HL-60 (cell line): Measurements from ENCODE around the gene DNAH17.
A peak's percentile ranks its signal among the peaks of the same experiment; 100 is the strongest.

Experiments
- DNase-seq, 2 experiments: peaks; one replicate each; pipeline ENCODE4 v3.0.0-alpha.2; 2010 to 2020; ENCODE audit warnings: low read depth in 1 of 2, low spot score in 1 of 2
- H3K27ac ChIP-seq: fragments of 250-450 bp; sonication (Bioruptor Pico); replicated peaks from 2 replicates; pipeline ENCODE4 v1.5.1; 2020; ENCODE audit warnings: mild to moderate bottlenecking, moderate library complexity
- H3K27me3 ChIP-seq: fragments of 250-450 bp; sonication (Bioruptor Pico); 2 replicates; pipeline ENCODE4 v1.5.1; 2021; ENCODE audit warnings: mild to moderate bottlenecking, moderate library complexity; ENCODE audit not compliant: insufficient read depth, poor library complexity, severe bottlenecking
- H3K4me3 ChIP-seq: replicated peaks from 2 replicates; pipeline ENCODE4 v1.5.1; 2011; ENCODE audit warnings: mild to moderate bottlenecking, control low read depth, low read length; ENCODE audit not compliant: insufficient read depth
- GABPA ChIP-seq: IDR thresholded peaks from 2 replicates; pipeline ENCODE4 v1.6.1; 2012; ENCODE audit warnings: low read depth
- POLR2AphosphoS5 ChIP-seq: IDR thresholded peaks from 2 replicates; pipeline ENCODE4 v1.6.1; 2012; ENCODE audit warnings: low read depth
- SPI1 ChIP-seq: IDR thresholded peaks from 2 replicates; pipeline ENCODE4 v1.6.1; 2012; ENCODE audit warnings: low read depth, mild to moderate bottlenecking, borderline replicate concordance
- TF ChIP-seq, protein P1 (sequence below): IDR thresholded peaks from 2 replicates; pipeline ENCODE4 v1.6.1; 2012; ENCODE audit warnings: low read depth; ENCODE audit not compliant: insufficient replicate concordance
- TF ChIP-seq, protein P2 (sequence below): IDR thresholded peaks from one replicate; pipeline ENCODE4 v1.5.1; 2011; ENCODE audit warnings: low read length, control low read depth, inconsistent platforms; ENCODE audit not compliant: insufficient read depth

DNAH17 gene

DNA sequence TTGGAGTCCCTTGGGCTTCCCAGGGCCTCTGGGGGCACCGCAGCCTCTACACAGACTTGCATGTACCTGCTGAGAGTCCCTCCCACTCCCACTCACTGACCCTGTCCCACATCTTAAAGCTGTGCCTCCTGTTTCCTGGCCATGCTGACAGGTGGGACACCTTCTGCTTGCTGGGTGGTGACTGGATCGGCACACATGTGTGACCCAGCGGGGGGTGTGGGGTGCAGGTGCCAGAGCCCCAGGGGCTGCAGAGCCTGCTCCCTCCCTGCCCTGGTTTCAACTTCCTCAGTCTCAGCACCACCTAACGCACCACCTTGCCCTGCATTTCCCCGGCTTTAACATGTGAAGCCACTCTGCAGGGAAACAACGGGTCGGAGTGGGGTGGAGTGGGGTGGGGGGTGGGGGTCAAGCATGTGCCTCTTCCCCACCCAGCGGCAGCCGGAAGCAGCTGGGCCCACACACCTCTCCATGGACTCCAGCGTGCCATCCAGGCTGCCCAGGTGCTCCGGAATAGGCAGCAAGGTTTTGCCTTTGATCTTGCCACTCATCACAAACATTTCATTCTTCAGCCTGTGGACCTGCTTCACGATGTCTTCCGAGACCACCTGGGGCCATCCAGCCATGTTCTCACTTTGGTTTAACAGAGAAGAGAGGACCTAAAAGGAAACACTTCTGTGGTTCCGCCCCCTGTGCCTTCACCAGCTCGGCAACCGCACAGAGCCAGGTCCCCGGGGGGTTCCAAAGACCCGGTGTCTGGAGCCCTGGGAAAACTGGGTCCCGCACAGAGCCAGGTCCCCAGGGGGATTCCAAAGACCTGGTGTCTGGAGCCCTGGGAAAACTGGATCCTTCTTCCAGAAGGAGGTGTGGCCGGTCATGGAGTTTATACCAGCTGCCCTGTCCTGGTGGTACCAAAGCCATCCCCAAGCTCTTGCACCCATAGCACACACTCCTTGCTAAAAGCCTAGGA, 4.7 kb downstream of the DNAH17 start:
- TF ChIP-seq, protein P1, sequence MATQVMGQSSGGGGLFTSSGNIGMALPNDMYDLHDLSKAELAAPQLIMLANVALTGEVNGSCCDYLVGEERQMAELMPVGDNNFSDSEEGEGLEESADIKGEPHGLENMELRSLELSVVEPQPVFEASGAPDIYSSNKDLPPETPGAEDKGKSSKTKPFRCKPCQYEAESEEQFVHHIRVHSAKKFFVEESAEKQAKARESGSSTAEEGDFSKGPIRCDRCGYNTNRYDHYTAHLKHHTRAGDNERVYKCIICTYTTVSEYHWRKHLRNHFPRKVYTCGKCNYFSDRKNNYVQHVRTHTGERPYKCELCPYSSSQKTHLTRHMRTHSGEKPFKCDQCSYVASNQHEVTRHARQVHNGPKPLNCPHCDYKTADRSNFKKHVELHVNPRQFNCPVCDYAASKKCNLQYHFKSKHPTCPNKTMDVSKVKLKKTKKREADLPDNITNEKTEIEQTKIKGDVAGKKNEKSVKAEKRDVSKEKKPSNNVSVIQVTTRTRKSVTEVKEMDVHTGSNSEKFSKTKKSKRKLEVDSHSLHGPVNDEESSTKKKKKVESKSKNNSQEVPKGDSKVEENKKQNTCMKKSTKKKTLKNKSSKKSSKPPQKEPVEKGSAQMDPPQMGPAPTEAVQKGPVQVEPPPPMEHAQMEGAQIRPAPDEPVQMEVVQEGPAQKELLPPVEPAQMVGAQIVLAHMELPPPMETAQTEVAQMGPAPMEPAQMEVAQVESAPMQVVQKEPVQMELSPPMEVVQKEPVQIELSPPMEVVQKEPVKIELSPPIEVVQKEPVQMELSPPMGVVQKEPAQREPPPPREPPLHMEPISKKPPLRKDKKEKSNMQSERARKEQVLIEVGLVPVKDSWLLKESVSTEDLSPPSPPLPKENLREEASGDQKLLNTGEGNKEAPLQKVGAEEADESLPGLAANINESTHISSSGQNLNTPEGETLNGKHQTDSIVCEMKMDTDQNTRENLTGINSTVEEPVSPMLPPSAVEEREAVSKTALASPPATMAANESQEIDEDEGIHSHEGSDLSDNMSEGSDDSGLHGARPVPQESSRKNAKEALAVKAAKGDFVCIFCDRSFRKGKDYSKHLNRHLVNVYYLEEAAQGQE, result no peak
- TF ChIP-seq GABPA (no peak), POLR2AphosphoS5 (no peak), SPI1 (no peak)
- TF ChIP-seq, protein P2, sequence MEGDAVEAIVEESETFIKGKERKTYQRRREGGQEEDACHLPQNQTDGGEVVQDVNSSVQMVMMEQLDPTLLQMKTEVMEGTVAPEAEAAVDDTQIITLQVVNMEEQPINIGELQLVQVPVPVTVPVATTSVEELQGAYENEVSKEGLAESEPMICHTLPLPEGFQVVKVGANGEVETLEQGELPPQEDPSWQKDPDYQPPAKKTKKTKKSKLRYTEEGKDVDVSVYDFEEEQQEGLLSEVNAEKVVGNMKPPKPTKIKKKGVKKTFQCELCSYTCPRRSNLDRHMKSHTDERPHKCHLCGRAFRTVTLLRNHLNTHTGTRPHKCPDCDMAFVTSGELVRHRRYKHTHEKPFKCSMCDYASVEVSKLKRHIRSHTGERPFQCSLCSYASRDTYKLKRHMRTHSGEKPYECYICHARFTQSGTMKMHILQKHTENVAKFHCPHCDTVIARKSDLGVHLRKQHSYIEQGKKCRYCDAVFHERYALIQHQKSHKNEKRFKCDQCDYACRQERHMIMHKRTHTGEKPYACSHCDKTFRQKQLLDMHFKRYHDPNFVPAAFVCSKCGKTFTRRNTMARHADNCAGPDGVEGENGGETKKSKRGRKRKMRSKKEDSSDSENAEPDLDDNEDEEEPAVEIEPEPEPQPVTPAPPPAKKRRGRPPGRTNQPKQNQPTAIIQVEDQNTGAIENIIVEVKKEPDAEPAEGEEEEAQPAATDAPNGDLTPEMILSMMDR, result no peak
- no peaks in the 10 kb centered on the region for H3K27me3 ChIP-seq
- H3K4me3 ChIP-seq, result no peak overlapping the region
- no peak overlapping the region for H3K27ac ChIP-seq
- no peak for DNase-seq

DNA sequence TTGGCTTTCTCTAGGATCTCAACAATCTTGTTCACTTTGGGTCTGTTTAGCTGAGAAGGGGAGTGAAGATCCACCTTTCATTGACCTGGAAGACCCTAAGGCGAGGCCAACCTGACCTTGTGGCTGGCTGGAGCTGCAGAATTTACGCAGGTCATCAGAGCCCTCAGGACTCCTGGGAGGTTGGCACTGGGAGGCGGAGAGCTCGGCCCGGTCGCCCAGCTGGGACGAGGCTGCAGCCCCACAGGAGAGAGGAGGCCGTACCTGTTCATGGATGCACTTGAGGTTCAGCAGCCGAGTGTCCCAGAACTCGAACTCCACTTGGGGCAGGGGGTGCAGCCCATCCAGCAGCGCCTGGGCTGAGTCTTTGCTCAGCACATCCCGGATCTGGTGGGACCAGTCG, 5.9 kb downstream of the DNAH17 start:
- H3K4me3 ChIP-seq, result no peak overlapping the region
- no peak for DNase-seq
- H3K27ac ChIP-seq, result no peak overlapping the region
- TF ChIP-seq GABPA (no peak), SPI1 (no peak), POLR2AphosphoS5 (no peak)
- TF ChIP-seq, protein P1, result no peak
- TF ChIP-seq, protein P2, result no peak
- no peaks in the 10 kb centered on the region for H3K27me3 ChIP-seq

DNA sequence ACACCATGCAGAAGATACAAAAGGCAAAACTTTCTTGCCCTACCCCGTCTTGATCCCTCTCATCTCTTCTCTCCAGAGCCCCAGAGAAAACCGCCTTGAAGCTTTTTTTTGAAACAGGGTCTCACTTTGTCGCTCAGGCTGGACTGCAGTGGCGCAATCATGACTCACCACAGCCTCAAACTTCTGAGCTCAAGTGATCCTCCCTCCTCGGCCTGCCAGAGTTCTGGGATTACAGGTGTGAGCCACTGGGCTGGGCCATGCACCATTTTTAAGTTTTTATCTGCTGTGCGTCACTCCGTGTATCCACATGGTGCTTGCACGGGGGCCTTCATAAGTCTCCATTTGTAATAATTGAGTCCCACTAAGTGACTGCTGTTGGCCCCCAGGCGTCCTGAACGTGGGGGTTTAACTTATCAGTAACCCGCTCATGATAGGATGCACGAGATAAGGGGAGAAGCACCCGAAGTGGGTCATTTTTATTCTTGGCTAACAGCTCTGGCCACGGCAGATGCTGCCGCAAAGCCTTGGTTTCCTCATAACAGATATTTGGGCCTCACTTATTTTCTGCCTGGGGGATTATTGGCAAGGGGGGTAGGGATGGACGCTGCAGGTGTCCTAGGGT, 8.6 kb downstream of the DNAH17 start:
- peak; percentile 28 to 42 for DNase-seq
- Histone ChIP-seq H3K27me3 (no peaks in the 10 kb centered on the region), H3K4me3 (no peak overlapping the region), H3K27ac (no peak overlapping the region)
- TF ChIP-seq SPI1 (no peak), POLR2AphosphoS5 (no peak), GABPA (no peak)
- TF ChIP-seq, protein P2, result no peak
- TF ChIP-seq, protein P1, result no peak
